Amygdala (tissue), 56 donors: ENCODE measurements around the gene ZNF592.

Experiments used
- DNase-seq, 56 donors: peaks; one replicate each; lab custom pipeline; 2025; lab: John Stamatoyannopoulos, UW

Gene ZNF592

GRCh38 chr15:84804005-84804900 lies 55.9 kb downstream of the ZNF592 start:
- no peak for DNase-seq

GRCh38 chr15:84805221-84805620 lies 56.8 kb downstream of the ZNF592 start:
- DNase-seq = no peak

- no peak for DNase-seq
These were observed 58.8 kb downstream of the ZNF592 start for GRCh38 chr15:84807228-84807627.

- DNase-seq = no peak
These were observed 61.9 kb downstream of the ZNF592 start for GRCh38 chr15:84810073-84810840.

- no peak for DNase-seq
These were observed 62.8 kb downstream of the ZNF592 start for GRCh38 chr15:84811151-84811550.

- no peak for DNase-seq
These were observed 63.4 kb downstream of the ZNF592 start for GRCh38 chr15:84811828-84812227.

- no peak for DNase-seq
These were observed 64.5 kb downstream of the ZNF592 start for GRCh38 chr15:84812842-84813241.

- DNase-seq = no peak
These were observed 65.0 kb downstream of the ZNF592 start for GRCh38 chr15:84813435-84813834.

- no peak for DNase-seq
These were observed 65.5 kb downstream of the ZNF592 start for GRCh38 chr15:84813931-84814330.

GRCh38 chr15:84814916-84815315 lies 66.5 kb downstream of the ZNF592 start:
- DNase-seq = no peak

GRCh38 chr15:84816694-84817465 lies 68.5 kb downstream of the ZNF592 start, which contains the start of gene ALPK3:
ALPK3 (plus strand) TSS chr15:84817356; CDS start chr15:84817453, 97 bp downstream.
- DNase-seq = peak in 5 of 56 donors; percentile 11 to 45 (median 40)

- peak in 1 of 56 donors; percentile 45 for DNase-seq
These were observed 69.2 kb downstream of the ZNF592 start for GRCh38 chr15:84817466-84818081.

- DNase-seq = peak in 2 of 56 donors; percentile 9 to 10
These were observed 70.1 kb downstream of the ZNF592 start for GRCh38 chr15:84818261-84819131.

GRCh38 chr15:84819291-84819768 lies 70.9 kb downstream of the ZNF592 start:
- peak in 2 of 56 donors; percentile 17 to 18 for DNase-seq

GRCh38 chr15:84819791-84820190 lies 71.4 kb downstream of the ZNF592 start:
- DNase-seq = no peak

GRCh38 chr15:84821501-84822021 lies 73.2 kb downstream of the ZNF592 start:
- no peak for DNase-seq

GRCh38 chr15:84822653-84823281 lies 74.4 kb downstream of the ZNF592 start:
- DNase-seq = no peak

- no peak for DNase-seq
These were observed 75.0 kb downstream of the ZNF592 start for GRCh38 chr15:84823282-84823878.
